HEK293 (cell line): ENCODE results near the gene THG1L.

Experiments
- CTCF ChIA-PET: fragments of 350-600 bp; formaldehyde crosslinking; extraction: SDS; loops from one replicate; lab custom pipeline; 2021; ENCODE audit warnings: antibody characterized with exemption; lab: Yijun Ruan, JAX
- POLR2A ChIA-PET: fragments of 300-600 bp; formaldehyde crosslinking; extraction: SDS; loops from one replicate; lab custom pipeline; 2020; ENCODE audit warnings: antibody characterized with exemption, inconsistent platforms; lab: Yijun Ruan, JAX
- H3K27ac ChIP-seq: fragments of 200-500 bp; sonication (Bioruptor generic); 2 replicates; pipeline ENCODE4 v1.5.1; 2014; ENCODE audit warnings: low read depth, low read length, control low read depth, inconsistent platforms; ENCODE audit errors: extremely low read depth
- H3K36me3 ChIP-seq, 2 experiments: fragments of 200-500 bp in 1 of 2; sonication (Bioruptor generic) in 1 of 2; 1 replicate in 1 of 2; 2 replicates in 1 of 2; pipeline ENCODE4 v1.5.1; 2014 to 2017; ENCODE audit warnings: inconsistent platforms in 2 of 2, low read length in 2 of 2; ENCODE audit not compliant: control insufficient read depth in 2 of 2, insufficient read depth in 1 of 2
- H3K4me1 ChIP-seq: fragments of 200-500 bp; sonication (Bioruptor generic); 2 replicates; pipeline ENCODE4 v1.5.1; 2014; ENCODE audit warnings: mild to moderate bottlenecking, low read length, inconsistent platforms; ENCODE audit not compliant: control insufficient read depth, insufficient read depth
- H3K4me3 ChIP-seq: 2 replicates; pipeline ENCODE4 v1.5.1; 2011; ENCODE audit warnings: low read depth, mild to moderate bottlenecking, control low read depth, low read length, moderate library complexity
- H3K9me3 ChIP-seq: fragments of 200-500 bp; sonication (Bioruptor generic); 2 replicates; pipeline ENCODE4 v1.5.1; 2014; ENCODE audit warnings: low read depth, low read length, inconsistent platforms; ENCODE audit not compliant: control insufficient read depth, insufficient read depth
- GLIS1 ChIP-seq: fragments of 450-650 bp; formaldehyde crosslinking; IDR thresholded peaks from 2 replicates; pipeline ENCODE4 v1.5.1; 2016; ENCODE audit warnings: missing biosample characterization, missing genetic modification characterization
- GLIS2 ChIP-seq: fragments of 450-650 bp; formaldehyde crosslinking; IDR thresholded peaks from 2 replicates; pipeline ENCODE4 v1.5.1; 2016; ENCODE audit warnings: missing biosample characterization, missing genetic modification characterization
- KLF7 ChIP-seq: fragments of 450-650 bp; formaldehyde crosslinking; IDR thresholded peaks from 2 replicates; pipeline ENCODE4 v1.5.1; 2016; ENCODE audit warnings: missing biosample characterization, missing genetic modification characterization, borderline replicate concordance
- OVOL3 ChIP-seq: fragments of 450-650 bp; formaldehyde crosslinking; IDR thresholded peaks from 2 replicates; pipeline ENCODE4 v1.5.1; 2016; ENCODE audit warnings: missing biosample characterization, missing genetic modification characterization
- ZBTB10 ChIP-seq: fragments of 450-650 bp; formaldehyde crosslinking; IDR thresholded peaks from 2 replicates; pipeline ENCODE4 v1.5.1; 2016; ENCODE audit warnings: missing biosample characterization, missing genetic modification characterization
- ZFP69B ChIP-seq: fragments of 450-650 bp; formaldehyde crosslinking; IDR thresholded peaks from 2 replicates; pipeline ENCODE4 v1.5.1; 2016; ENCODE audit warnings: missing biosample characterization, missing genetic modification characterization
- ZNF121 ChIP-seq: fragments of 450-650 bp; formaldehyde crosslinking; IDR thresholded peaks from 2 replicates; pipeline ENCODE4 v1.5.1; 2016; ENCODE audit warnings: missing biosample characterization, missing genetic modification characterization
- ZNF133 ChIP-seq: fragments of 450-650 bp; formaldehyde crosslinking; IDR thresholded peaks from 2 replicates; pipeline ENCODE4 v1.5.1; 2016; ENCODE audit warnings: missing biosample characterization, missing genetic modification characterization
- ZNF148 ChIP-seq: fragments of 450-650 bp; formaldehyde crosslinking; IDR thresholded peaks from 2 replicates; pipeline ENCODE4 v1.5.0; 2017; ENCODE audit warnings: missing biosample characterization, missing genetic modification characterization, borderline replicate concordance
- ZNF184 ChIP-seq: fragments of 450-650 bp; IDR thresholded peaks from 2 replicates; pipeline ENCODE4 v1.5.1; 2018; ENCODE audit warnings: missing biosample characterization, mild to moderate bottlenecking, missing genetic modification characterization
- ZNF19 ChIP-seq: fragments of 450-650 bp; formaldehyde crosslinking; IDR thresholded peaks from 2 replicates; pipeline ENCODE4; 2016; ENCODE audit warnings: missing biosample characterization, missing genetic modification characterization, low read depth
- ZNF2 ChIP-seq: fragments of 450-650 bp; formaldehyde crosslinking; IDR thresholded peaks from 2 replicates; pipeline ENCODE4 v1.5.1; 2016; ENCODE audit warnings: missing biosample characterization, missing genetic modification characterization
- ZNF202 ChIP-seq: fragments of 450-650 bp; formaldehyde crosslinking; IDR thresholded peaks from 2 replicates; pipeline ENCODE4 v1.5.1; 2016; ENCODE audit warnings: missing biosample characterization, missing genetic modification characterization, borderline replicate concordance
- ZNF248 ChIP-seq: fragments of 450-650 bp; formaldehyde crosslinking; IDR thresholded peaks from 2 replicates; pipeline ENCODE4 v1.5.1; 2017; ENCODE audit warnings: missing biosample characterization, missing genetic modification characterization
- ZNF311 ChIP-seq: fragments of 450-650 bp; formaldehyde crosslinking; IDR thresholded peaks from 2 replicates; pipeline ENCODE4 v1.5.1; 2017; ENCODE audit warnings: missing biosample characterization, missing genetic modification characterization, borderline replicate concordance
- ZNF366 ChIP-seq: fragments of 450-650 bp; formaldehyde crosslinking; conservative IDR thresholded peaks from 2 replicates; pipeline ENCODE4 v1.5.1; 2016; ENCODE audit warnings: missing biosample characterization, missing genetic modification characterization
- ZNF37A ChIP-seq: fragments of 450-650 bp; IDR thresholded peaks from 2 replicates; pipeline ENCODE4 v1.5.1; 2018; ENCODE audit warnings: missing biosample characterization, missing genetic modification characterization
- ZNF488 ChIP-seq: fragments of 450-650 bp; formaldehyde crosslinking; IDR thresholded peaks from 2 replicates; pipeline ENCODE4 v1.5.1; 2016; ENCODE audit warnings: missing biosample characterization, missing genetic modification characterization
- ZNF510 ChIP-seq: fragments of 450-650 bp; formaldehyde crosslinking; IDR thresholded peaks from 2 replicates; pipeline ENCODE4 v1.5.1; 2018; ENCODE audit warnings: mild to moderate bottlenecking, missing genetic modification characterization, missing biosample characterization; ENCODE audit not compliant: insufficient replicate concordance
- ZNF544 ChIP-seq: fragments of 450-650 bp; formaldehyde crosslinking; IDR thresholded peaks from 2 replicates; pipeline ENCODE4 v1.5.0; 2017; ENCODE audit warnings: missing biosample characterization, missing genetic modification characterization
- ZNF571 ChIP-seq: fragments of 450-650 bp; formaldehyde crosslinking; IDR thresholded peaks from 2 replicates; pipeline ENCODE4 v1.5.0; 2017; ENCODE audit warnings: missing biosample characterization, missing genetic modification characterization
- ZNF624 ChIP-seq: fragments of 450-650 bp; formaldehyde crosslinking; IDR thresholded peaks from 2 replicates; pipeline ENCODE4 v1.5.1; 2017; ENCODE audit warnings: missing biosample characterization, missing genetic modification characterization
- ZNF639 ChIP-seq: fragments of 450-650 bp; formaldehyde crosslinking; IDR thresholded peaks from 2 replicates; pipeline ENCODE4 v1.5.1; 2016; ENCODE audit warnings: missing biosample characterization, missing genetic modification characterization
- ZNF692 ChIP-seq: fragments of 450-650 bp; formaldehyde crosslinking; IDR thresholded peaks from 2 replicates; pipeline ENCODE4 v1.5.1; 2016; ENCODE audit warnings: missing biosample characterization, missing genetic modification characterization
- ZNF747 ChIP-seq: fragments of 450-650 bp; formaldehyde crosslinking; IDR thresholded peaks from 2 replicates; pipeline ENCODE4 v1.5.1; 2016; ENCODE audit warnings: missing biosample characterization, missing genetic modification characterization
- ZNF768 ChIP-seq: fragments of 450-650 bp; formaldehyde crosslinking; IDR thresholded peaks from 2 replicates; pipeline ENCODE4 v1.5.1; 2018; ENCODE audit warnings: missing biosample characterization, mild to moderate bottlenecking, missing genetic modification characterization
- ZXDB ChIP-seq: fragments of 450-650 bp; formaldehyde crosslinking; IDR thresholded peaks from 2 replicates; pipeline ENCODE4 v1.5.1; 2016; ENCODE audit warnings: missing biosample characterization, missing genetic modification characterization

The THG1L gene

GRCh38 chr5:157741131-157741530 lies 9.9 kb downstream of the THG1L start (continued):
- TF ChIP-seq ZNF571 = no peak
- no peak for TF ChIP-seq ZNF37A (tag by site-specific recombination)
- TF ChIP-seq ZNF768 = no peak
- TF ChIP-seq ZNF121 (tag by site-specific recombination) = no peak

GRCh38 chr5:157743163-157744050 lies 12.2 kb downstream of the THG1L start, which contains the start of gene LSM11:
Gene LSM11, plus strand, starts transcription at chr5:157743712. Its CDS starts 39 bp downstream, at chr5:157743751.
- H3K36me3 ChIP-seq = peaks cover 5 to 10% of the 10 kb centered on the region in 2 experiments
- H3K9me3 ChIP-seq = no peaks in the 10 kb centered on the region
- peak within 1 kb of the TSS; percentile 71; the same call in 1 of the 2 replicates for H3K27ac ChIP-seq
- H3K4me1 ChIP-seq = peaks cover 14% of the 10 kb centered on the region; the same call in 1 of the 2 replicates
- POLR2A ChIA-PET = interaction anchor here (0.6 to 1.7 kb wide), 4 partner anchors 12 to 135 kb away, joined by 3 to 6 read pairs (median 4); partner anchors contain the start of gene THG1L
- CTCF ChIA-PET = interaction anchor here (0.5 to 4.0 kb wide), 75 partner anchors 10 to 1435 kb away, joined by 3 to 49 read pairs (median 4); partner anchors contain the start of genes C5orf52 and THG1L
- peak within 1 kb of the TSS; percentile 89 for H3K4me3 ChIP-seq
- TF ChIP-seq OVOL3 (no peak), ZNF692 (peak; percentile 48; the same call in 1 of the 2 replicates), ZNF19 (no peak), ZNF747 (tag by site-specific recombination) (no peak), ZNF121 (tag by site-specific recombination) (no peak), ZNF248 (tag by site-specific recombination) (no peak), ZNF133 (tag by site-specific recombination) (no peak), ZXDB (tag by site-specific recombination) (peak; percentile 36), ZNF2 (tag by site-specific recombination) (no peak), ZNF768 (no peak), ZNF148 (tag by site-specific recombination) (no peak), GLIS2 (tag by site-specific recombination) (no peak), GLIS1 (tag by site-specific recombination) (no peak; the same call in 1 of the 2 replicates), ZNF311 (tag by site-specific recombination) (no peak), ZNF510 (tag by site-specific recombination) (no peak), ZNF544 (tag by site-specific recombination) (no peak), ZNF624 (no peak), ZBTB10 (tag by site-specific recombination) (no peak), KLF7 (tag by site-specific recombination) (no peak), ZNF639 (tag by site-specific recombination) (no peak), ZNF184 (0 out of 2 replicates have a peak, but pooled peaks have one; percentile 27), ZNF202 (tag by site-specific recombination) (no peak), ZFP69B (tag by site-specific recombination) (no peak), ZNF488 (tag by site-specific recombination) (no peak), ZNF366 (tag by site-specific recombination) (no peak)
